Stimulated activated CD4-positive, alpha-beta T cell treated with anti-CD3 and anti-CD28 coated beads, Interleukin-12 subunit alpha, Interleukin-12 subunit beta, amount 100 ng/mL, for 24 hours (primary cell): Measurements from ENCODE around the gene SPACA9.
A peak's percentile ranks its signal among the peaks of the same experiment; 100 is the strongest.

Experiments
- DNase-seq, 2 experiments: peaks; one replicate each; pipeline ENCODE4 v3.0.0-alpha.2; 2020; ENCODE audit warnings: low read depth in 2 of 2

The SPACA9 gene

GRCh38 chr9:132863096-132863495 lies 15.6 kb upstream of the SPACA9 start:
- no peak for DNase-seq

DNA sequence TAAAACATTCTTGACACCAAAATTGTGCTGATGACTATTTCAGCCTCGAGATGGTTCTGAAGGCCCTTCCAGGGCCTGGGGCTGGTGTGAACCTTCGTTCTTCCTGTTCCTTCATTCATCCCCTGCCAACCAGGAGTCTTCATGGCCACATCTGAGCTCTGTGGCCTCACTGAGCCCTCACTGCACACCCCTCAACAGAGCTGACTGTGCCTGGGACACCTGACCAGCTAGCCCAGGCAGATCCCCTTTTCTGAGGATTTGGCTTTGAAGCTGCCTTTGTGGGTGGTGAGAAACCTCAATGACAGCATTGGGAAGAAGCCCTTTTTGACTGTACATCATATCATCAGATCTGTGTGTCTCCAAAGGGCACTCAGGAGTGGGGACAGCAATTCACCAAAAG lies 14.4 kb upstream of the SPACA9 start:
- no peak for DNase-seq

- no peak for DNase-seq
Measured at GRCh38 chr9:132864691-132865090, 14.0 kb upstream of the SPACA9 start.

- no peak for DNase-seq
Measured at GRCh38 chr9:132866898-132867297, 11.8 kb upstream of the SPACA9 start.

DNA sequence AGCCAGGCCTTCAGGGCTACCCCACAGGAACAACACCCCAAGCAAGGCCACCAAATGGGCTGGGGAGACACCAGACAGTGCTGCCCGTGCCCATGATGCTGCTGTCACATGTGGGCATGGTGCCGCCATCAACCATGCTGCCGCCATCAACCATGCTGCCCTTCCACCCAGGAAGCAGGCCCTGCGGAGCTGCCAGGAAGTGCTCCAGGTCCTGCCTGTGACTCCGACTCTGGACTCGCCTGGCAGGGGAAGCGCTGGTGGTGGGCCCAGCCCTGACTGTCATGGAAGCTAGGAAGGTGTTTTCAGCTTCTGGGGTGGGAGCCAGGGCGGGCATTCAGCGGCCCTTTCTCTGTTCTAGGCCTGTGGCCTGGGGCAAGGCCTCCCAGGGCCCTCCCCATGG lies 9.4 kb upstream of the SPACA9 start:
- no peak for DNase-seq

DNA sequence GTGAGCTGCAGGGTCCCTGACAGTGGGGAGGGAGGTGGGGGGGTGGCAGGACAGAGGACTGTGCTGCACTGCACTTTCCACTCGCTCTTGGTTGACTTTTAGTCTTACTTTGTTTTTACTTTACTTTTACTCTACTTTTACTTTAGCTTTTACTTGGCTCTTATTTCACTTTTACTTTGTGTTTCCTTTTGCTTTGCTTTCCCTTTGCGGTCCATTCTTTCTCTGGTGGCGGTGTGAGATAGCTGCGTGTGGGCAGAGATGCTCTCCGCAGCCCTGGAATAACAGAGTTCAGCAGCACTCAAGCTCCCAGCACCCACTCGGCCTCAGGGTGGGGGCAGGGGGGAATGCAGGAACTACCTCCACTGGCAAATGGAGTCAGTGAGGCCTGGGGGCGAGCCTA lies 5.3 kb upstream of the SPACA9 start:
- DNase-seq = no peak

DNA sequence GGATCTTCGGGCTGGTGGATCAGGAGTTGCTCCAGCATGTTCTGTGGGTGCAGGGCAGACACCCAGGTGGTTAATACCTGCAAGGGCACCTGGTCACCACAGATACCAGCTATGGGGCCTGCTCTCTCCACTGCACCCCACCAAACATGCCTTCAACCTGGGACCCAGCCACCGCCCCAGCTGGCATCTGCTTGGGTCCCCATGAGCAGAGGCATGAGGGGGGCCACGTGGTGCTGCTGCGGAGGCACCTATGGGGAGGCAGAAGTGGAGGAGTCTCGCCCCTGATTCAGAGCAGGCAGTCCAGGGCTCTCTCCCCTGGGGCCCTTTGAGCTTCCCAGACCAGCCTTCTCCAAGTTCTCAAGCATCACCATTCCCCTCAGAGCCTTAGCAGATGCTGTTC lies 3.5 kb upstream of the SPACA9 start:
- no peak for DNase-seq

DNA sequence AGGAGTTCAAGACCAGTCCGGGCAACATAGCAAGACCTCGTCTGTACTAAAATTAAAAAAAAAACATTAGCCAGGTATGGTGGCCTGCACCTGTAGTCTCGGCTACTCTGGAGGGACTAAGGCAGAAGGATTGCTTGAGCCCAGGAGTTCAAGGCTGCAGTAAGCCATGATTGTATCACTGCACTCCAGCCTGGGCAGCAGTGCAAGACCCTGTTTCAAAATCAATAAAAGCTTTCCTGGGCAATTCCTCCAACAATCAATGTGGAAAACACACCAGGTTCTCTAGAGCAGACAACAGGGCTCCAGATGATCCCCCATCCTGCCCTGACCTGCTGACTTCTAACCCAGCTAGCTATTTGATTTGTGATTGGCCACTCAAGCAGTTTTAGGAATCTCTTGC lies 1.8 kb upstream of the SPACA9 start:
- no peak for DNase-seq

GRCh38 chr9:132877458-132877823 lies 1.3 kb upstream of the SPACA9 start:
- DNase-seq = no peak

DNA sequence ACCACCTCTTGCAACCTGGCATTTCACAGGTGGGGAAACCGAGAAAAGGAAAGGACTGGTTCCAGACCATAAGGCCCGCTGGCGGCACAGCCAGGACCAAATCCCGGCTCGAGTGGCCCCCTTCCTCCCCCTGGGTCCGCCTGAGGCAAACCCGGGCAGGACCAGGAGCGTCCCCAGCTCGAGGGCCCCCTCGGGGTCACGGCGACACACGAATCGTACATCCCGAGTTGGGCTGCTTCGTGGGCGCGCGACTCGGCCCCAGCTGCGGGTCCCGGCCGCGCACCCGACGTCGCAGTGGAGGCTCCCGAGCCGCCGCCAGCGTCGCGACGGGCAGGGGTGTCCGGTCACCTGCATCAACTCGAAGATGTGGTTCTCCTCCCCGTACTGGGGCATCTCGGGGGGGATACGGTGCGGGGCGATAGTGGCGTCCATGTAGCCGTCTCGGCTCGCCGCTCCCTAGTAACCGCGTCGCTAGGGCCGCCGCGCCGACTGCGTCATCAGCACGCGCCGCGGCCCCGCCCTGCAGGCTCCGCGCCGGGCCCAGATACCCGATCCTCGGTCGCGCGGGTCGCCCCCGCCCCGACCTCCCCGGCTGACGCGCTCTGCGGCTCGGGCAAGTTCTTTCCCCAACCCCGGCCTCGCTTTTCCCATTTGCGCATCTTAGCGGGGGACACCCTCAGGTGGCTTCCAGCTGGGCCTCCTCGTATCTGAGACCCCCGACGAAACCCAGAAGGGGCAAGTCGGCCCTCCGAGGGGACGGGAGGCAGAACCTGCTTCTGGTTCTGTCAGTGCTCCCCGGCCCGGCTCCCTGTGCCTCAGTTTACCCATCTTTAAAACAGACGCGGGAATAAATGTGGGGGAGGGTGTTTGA lies 639 bp upstream of the SPACA9 start, which contains the start of gene AK8:
AK8 (minus strand) TSS at position 461 of the 871 bp plus-strand sequence; CDS start at position 432, 29 bp downstream.
- DNase-seq = peak; percentile 53 to 63

DNA sequence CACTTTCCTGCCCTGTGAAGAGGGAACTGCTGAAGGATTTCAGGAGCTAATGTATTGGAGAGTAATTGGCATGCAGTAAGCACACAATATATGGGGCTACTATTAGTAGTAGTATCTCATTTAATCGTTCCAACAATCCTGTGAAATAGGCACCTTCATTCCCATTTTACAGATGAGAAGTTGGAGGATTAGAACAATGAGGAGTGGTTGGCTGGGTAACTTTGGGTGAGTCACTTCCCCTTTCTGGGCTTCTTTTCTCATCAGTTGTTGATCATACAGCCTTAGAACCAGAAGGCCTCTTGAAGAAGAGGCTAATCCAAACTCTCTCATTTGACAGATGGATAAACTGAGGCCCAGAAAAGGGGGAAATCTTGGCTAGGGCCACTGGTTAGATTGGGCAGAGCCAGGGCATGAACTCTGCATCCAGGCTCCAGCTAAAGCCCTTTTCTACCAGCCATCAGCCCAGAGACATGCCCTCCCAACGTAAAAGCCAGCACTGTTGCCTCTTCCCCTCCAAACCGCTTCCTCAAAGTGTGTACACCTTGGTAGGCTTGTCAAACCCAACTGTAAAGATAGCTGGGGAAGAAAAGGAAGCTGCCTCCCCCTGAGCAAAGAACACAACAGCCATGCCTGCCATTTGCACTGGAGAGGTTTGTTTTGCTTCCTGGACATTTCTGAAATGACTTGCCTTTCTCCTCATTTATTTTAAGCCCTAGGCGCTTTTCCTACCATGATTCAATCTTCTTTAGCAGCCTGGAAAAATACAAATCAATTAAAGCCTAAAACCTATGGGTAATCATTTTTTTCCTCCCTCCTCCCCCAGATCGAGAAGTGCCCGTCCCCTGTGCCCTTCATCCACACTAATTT lies 992 bp downstream of the SPACA9 start:
- DNase-seq = no peak

GRCh38 chr9:132880324-132880661 lies 1.6 kb downstream of the SPACA9 start:
- DNase-seq = no peak

DNA sequence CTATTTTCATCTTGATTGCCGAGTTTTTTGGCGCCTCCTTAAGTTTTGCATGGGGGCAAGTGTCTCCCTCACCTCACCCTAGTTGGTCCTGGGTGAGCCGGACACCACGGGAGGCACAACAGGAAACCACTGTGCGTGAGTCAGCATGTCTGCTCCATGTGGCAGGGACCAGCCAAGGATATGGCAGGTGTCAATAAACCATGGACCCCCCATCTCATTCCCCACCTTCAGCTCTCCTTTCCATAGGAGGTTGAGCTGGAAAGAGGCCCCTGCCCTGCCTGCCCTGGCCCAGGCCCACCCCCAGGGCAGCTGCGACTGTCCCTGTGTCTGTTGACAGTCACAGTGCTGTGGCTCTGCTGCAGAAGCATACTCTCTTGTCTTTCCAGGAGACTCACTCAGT lies 3.1 kb downstream of the SPACA9 start:
- DNase-seq = no peak

DNA sequence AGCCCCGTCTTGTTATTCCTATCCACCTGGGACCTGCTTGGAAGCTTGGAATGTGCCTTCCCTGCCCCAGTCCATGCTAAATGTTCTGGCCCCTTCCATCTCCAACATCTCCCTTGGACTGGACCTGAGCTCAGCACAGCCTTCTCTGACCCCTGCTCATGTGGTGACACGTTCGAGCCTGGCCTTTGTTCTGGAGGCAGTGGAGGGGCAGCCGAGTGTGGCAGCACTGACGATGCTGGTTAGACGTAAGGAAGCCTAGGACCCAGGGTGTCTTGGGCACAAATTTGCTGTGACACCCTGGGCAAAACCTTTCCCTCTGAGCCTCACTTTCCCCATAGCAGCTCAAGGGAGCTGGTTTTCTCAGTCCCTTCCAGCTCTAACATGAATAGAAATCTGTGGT lies 3.9 kb downstream of the SPACA9 start:
- DNase-seq = no peak

- DNase-seq = no peak
Measured at GRCh38 chr9:132883349-132884294, 4.9 kb downstream of the SPACA9 start.

GRCh38 chr9:132885720-132886333 lies 7.1 kb downstream of the SPACA9 start:
- DNase-seq = no peak

GRCh38 chr9:132886334-132886725 lies 7.6 kb downstream of the SPACA9 start:
- DNase-seq = no peak

DNA sequence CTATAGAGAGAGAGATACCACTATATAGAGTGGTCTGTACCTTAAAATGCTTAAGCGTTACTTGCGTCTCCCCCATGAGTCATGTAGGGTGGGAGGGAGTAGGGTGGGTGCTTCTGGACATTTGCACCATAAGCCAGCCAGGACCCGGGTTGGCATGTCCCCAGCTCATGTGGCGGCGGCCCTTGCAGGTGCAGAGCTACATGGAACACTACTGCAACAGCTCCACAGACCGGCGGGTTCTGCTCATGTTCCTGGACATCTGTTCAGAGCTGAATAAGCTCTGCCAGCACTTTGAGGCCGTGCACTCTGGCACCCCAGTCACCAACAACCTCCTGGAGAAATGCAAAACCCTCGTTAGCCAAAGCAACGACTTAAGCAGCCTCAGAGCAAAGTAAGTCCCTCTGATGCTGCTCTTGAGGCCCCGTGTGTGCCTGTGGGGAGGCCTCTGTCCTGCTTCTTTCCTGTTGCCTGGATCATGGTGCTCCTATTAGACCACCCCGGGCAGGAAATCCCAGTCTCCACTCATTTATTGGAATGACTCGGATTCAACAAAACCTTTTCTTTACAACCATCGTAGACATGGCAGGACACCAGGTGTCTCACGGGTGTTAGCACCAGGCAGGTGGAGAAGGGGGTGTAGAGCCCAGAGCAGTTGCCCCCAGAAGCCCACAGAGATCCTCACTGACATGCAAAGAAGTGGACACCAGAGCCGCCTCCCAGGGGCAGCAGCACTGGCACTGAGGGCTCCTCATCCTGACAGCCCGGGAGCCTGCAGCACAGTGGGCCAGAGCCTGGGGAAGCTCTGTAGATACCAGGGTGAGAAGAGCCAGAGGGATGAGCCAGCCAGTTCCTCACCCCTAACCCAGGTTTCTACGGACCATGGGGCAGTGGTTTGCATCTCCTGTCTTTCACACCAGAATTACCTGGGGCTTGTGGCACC lies 8.8 kb downstream of the SPACA9 start:
- no peak for DNase-seq

DNA sequence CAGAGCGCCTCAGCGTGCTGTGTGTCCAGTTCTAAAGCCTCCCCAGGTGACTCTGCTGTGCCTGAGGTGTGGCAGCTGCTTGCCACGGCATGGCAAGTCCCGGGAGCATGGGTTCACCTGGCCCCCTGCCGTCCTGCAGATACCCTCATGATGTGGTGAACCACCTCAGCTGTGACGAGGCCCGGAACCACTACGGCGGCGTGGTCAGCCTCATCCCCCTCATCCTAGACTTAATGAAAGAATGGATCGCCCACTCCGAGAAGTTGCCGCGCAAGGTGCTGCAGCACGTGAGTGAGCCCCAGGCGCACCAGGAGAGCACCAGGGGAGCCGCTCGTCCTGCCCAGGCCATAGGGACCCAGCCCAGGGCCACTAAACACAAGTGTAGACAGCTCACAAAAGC lies 9.5 kb downstream of the SPACA9 start:
- DNase-seq = no peak

GRCh38 chr9:132892400-132892799 lies 13.7 kb downstream of the SPACA9 start:
- DNase-seq = no peak
